Stimulated activated CD4-positive, alpha-beta T cell treated with anti-CD3 and anti-CD28 coated beads, Interleukin-15, amount 100 ng/mL, for 48 hours (primary cell): Measurements from ENCODE around the gene KRTAP3-2.
A peak's percentile ranks its signal among the peaks of the same experiment; 100 is the strongest.

ENCODE experiments used
- DNase-seq, 2 donors: peaks; one replicate each; pipeline ENCODE4 v3.0.0-alpha.2; 2020; ENCODE audit warnings: low read depth in 2 of 2

The KRTAP3-2 gene

GRCh38 chr17:40963838-40964237 is 35.9 kb downstream of the KRTAP3-2 start:
- DNase-seq: no peak

- no peak for DNase-seq
Measured at GRCh38 chr17:40962059-40962561, 37.6 kb downstream of the KRTAP3-2 start.

GRCh38 chr17:40961591-40961990 is 38.1 kb downstream of the KRTAP3-2 start:
- DNase-seq: no peak

- no peak for DNase-seq
Measured at GRCh38 chr17:40960144-40960543, 39.6 kb downstream of the KRTAP3-2 start.

GRCh38 chr17:40958086-40958953 is 41.4 kb downstream of the KRTAP3-2 start:
- no peak for DNase-seq

- no peak for DNase-seq
Measured at GRCh38 chr17:40956401-40957254, 43.1 kb downstream of the KRTAP3-2 start.

- peak in 1 of 2 donors; percentile 9 for DNase-seq
Measured at GRCh38 chr17:40953881-40954280, 45.8 kb downstream of the KRTAP3-2 start.

- no peak for DNase-seq
Measured at GRCh38 chr17:40952661-40953060, 47.0 kb downstream of the KRTAP3-2 start.

- DNase-seq: no peak
Measured at GRCh38 chr17:40952154-40952553, 47.6 kb downstream of the KRTAP3-2 start.

- no peak for DNase-seq
Measured at GRCh38 chr17:40951011-40951622, 48.6 kb downstream of the KRTAP3-2 start.

- no peak for DNase-seq
Measured at GRCh38 chr17:40950176-40950575, 49.5 kb downstream of the KRTAP3-2 start.

GRCh38 chr17:40949418-40949817 is 50.3 kb downstream of the KRTAP3-2 start:
- DNase-seq: no peak
